ENCODE measurements around the gene KLHL7.
"Not testable (repeated sequence)": the region's sequence is repeated elsewhere in the genome, so short reads cannot be mapped to it uniquely, and the experiment has no call there.

Gene KLHL7

DNA sequence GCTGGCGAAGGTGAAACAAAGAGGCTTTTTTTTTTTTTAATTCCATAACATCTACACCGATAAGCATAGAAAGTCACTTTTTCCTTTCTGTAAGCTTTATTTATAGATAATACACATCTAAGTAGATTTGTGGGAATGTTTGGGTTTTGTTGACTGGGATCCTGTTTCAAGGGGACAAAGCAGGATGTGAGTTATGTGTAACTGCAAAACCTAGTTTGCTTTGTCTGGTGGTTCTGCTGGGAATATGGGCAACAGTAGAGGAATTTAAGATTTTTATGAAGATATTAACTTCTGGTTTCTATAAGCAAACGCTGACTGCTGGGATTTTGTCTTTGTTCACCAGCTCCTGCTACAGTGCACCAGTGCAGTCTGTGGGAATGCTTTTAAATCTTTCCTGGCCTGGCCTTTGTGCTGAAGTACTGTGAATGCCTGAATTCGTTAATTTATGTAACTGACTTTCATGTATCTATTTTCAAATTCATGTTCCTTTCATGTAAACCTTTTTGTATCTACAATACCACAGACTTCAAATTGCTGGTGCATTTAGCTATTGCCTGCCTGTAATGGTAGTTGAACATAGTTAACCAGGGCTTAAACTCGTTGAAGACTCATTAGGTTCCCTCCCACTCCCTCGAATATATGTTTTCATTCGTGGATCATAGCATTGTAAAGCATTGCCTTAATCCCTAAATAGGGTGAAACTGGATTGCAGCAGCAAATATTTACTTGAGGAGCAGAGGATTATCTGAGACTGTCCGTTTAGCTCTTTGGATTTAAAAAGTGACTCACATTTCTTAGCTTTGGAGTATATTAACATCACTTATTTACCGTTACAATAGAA is 1.5 kb downstream of the KLHL7 start:
- peak in 1 of 51 donors; percentile 30 for DNase-seq

DNA sequence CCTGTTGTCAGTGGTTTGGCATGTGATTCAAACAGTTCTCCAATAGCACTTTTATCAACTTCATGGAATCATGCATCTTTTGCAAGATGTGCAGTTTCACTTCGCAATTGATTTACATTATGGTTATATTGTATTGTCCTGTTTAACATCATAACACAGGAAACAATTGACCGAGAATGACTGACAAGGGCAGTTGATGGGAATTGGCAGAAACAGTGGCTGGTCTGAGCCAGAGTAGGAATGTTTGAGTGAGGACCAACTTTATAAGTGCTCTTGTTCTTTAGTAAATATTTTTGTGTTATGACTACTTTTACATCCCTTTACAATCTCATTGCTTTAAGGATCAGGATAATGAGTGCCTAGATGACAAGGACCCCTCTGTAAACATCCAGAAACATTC is 2.2 kb downstream of the KLHL7 start:
- DNase-seq: peak in 2 of 51 donors; percentile 9 to 11

DNA sequence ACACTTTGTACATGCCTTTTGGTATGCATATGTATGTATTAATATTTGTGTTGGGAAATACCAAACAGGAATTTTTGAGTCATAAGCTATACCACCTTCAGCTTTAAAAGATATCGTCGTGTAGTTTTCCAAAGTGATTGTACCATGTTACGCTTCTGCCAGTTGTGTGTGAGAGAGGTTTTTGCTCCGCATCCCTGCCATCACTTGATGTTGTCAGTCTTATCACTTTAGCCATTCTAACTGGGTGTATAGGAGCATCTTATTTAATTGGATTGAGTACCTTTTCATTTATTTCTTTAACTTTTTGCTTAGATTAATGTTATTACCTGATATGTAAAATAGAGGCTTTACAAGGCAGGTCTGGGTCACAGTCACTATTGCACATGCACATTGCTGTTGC is 3.4 kb downstream of the KLHL7 start:
- DNase-seq: no peak

DNA sequence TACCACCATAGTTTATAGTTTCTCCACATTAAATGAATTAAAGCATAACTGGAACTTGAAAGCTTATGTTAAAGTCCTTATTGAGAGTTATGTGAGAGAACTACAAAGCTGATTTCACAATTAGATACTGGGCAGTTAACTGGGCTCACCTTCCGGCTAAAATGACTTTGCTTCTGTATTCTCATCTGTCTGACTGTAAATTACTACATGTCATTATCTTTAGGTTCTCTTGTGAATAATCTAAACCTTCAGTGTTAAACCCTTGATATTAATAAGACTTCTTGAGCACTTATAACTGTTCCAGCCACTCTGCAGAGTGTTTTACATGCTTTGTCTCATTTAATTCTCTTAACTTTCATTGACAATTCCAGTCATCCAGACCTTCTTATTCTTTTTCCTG is 3.9 kb downstream of the KLHL7 start:
- DNase-seq: no peak

DNA sequence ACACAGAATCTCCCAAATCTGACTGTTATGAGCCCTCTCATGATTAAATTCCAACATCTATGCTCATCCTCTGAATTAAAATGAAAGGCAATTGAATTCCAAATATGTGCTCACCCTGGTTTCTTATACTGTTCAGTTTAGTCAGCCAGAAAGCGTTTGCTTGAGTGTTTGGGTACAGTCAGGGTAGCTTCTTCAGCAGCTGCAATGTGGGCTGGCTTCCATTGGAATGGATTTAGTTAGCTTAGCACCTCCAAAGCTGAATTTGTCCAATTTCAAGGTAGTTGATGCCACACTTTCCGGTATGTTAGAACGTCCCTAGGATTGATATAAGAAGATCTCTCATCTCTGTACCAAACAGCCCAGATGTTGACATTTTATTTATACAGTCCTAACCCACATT is 9.3 kb downstream of the KLHL7 start:
- DNase-seq: peak in 1 of 51 donors; percentile 2

DNA sequence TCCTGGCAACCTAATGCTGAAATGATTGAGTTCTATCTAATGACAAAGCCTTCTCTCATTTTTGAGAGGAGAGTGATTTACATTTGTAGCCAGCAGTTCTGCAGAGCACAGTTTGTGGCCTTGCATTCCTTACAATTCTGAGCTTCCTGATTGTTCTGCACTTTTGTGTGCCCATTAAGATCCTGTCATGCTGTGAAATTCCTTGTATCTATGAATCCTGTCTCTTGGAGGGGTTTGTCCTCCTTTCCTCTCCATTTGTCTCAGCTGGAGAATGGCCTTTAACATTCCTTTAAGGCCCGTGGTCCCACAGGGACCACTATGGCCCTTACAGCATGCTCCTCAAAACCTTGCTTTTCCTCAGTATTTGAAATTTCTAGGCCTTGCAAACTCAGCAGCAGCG is 10.4 kb downstream of the KLHL7 start:
- DNase-seq: no peak

DNA sequence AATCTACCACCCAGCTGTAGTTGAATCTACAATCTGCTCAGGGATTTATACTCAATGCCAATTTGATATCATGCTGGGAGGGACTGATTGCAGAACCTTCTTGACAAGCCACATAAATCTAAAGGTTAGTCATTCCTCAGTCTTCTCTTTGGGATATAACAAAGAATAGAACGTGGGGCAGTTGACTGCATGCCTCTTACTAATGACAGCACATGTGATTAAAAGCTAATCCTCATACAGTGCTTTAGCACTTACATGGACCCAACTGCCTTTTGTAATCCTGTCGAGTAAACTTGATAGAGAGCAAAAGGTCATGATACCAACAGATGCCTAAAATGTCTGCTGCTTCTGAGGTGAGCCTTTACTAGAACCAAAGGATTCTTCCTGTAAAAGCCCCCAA is 12.3 kb downstream of the KLHL7 start:
- DNase-seq: no peak

DNA sequence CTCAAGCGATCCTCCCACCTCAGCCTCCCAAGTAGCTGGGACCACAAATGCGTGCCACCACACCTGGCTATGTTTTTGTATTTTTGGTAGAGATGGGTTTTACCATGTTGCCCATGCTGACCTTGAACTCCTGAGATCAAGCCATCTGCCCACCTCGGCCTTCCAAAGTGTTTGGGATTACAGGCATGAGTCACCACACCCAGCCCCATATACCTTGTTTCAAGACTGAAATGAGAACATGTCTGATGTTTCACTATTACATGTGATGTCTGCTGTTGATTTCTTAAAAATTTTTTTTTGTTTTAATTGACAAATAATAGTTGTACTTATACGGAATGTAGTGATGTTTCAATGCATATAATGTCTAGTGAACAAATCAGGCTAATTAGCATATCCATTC is 14.5 kb downstream of the KLHL7 start:
- DNase-seq: no peak

DNA sequence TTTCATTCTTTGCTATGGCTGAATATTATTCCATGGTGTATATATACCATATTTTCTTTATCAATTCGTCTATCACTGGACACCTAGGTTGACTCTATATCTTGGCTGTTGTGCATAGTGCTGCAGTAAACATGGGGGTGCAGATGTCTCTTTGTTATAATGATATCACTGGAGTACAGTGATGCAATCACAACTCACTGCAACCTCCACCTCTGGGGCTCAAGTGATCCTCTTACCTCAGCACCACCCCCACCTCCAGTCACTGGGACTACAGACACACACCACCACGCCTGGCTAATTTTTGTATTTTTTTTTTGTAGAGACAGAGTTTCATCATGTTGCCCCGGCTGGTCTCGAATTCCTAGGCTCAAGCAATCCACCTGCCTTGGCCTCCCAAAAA is 15.6 kb downstream of the KLHL7 start:
- no peak for DNase-seq

DNA sequence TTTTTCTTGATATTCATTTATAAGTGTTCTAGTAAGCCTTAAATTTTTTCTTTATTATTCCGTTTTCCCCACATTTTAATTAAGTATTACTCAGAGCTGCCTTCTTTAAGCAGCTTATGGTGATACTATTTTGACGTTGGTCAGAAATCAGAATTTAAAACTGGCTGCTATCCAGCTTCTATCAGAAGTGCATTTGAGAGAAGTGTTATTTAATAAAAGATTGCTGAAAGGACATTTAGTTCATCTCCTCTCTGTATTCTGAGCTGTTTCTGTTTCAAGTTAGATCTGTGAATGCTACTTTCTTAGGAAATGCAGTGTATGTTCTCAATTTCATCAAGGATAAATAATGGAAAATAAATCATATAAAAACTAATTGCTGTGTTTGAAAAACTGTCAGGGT is 17.4 kb downstream of the KLHL7 start:
- no peak for DNase-seq

DNA sequence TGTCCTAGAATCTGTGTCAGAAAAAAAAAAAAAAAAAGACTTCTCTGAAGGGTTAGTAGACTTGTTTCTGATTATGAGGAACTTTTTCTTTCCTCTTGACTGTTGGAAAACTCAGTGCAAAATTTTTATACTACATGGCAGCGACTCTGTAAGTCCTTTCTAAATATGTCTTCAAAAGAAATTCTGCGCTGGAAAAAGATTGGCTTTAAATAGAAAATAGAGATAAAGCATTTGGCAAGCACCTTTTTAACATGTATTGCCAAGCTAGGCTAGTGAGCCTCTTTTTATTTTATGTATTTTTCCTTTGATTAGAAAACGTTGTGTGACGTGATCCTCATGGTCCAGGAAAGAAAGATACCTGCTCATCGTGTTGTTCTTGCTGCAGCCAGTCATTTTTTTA is 17.9 kb downstream of the KLHL7 start:
- no peak for DNase-seq

DNA sequence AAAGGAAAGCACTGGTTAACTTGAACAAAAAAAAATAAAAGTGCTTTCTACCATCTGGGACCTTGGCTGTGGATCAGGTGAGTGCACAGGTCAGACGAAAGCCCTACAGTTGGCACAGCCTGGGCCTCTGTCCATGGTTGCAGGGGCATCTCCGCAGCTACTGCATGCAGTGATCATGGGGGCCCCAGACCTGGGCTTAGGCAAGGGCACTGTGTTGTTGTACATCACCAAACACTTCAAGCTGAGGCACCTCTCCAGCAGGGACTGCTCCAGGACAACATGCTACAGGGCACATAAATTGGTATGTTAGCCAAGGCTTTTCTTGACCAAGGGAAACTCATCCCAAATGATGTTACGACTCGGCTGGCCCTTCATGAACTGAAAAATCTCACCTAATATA is 23.5 kb downstream of the KLHL7 start:
- DNase-seq: no peak

DNA sequence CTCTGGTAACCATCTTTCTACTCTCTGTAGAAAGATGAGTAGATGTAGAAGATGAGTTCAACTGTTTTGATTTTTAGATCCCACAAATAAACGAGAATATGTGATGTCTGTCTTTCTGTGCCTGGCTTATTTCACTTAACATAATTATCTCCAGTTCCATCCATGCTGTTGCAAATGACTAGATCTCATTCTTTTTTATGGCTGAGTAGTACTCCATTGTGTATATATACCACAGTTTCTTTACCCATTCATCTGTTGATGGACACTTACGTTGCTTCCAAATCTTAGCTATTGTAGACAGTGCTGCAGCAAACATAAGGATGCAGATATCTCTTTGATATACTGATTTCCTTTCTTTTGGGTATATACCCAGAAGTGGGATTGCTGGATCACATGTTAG is 26.2 kb downstream of the KLHL7 start:
- DNase-seq: not testable (repeated sequence)

DNA sequence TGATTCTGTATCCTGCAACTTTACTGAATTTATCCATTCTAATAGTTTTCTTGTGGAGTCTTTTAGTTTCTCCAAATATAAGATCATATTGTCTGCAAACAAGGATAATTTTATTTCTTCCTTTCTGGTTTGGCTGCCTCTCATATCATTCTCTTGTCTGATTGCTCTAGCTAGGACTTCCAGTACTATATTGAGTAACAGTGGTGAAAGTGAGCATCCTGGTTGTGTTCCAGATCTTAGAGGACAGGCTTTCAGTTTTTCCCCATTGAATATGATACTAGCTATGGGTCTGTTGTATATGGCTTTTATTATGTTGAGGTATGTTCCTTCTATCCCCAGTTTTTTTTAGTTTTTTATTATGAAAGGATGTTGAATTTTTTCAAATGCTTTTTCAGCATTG is 28.2 kb downstream of the KLHL7 start:
- no peak for DNase-seq

DNA sequence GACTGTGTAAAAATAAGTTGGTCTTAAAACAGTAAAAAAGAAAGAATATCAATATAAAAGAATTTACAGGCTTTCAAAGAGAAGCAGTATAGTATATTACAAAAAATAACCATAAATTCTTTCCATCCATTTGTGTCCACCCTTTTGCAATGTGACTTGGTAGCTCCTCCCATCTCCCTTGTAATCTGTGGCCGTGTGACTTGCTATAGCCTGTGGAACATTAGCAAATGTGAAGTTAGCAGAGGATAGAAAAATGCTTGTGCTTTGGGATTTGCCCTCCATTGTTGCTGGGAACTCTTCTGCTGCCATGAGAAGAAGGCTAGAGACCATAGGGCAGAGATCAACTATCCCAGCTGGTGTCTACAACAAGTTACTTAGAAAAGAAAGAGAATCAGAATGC is 30.2 kb downstream of the KLHL7 start:
- no peak for DNase-seq

DNA sequence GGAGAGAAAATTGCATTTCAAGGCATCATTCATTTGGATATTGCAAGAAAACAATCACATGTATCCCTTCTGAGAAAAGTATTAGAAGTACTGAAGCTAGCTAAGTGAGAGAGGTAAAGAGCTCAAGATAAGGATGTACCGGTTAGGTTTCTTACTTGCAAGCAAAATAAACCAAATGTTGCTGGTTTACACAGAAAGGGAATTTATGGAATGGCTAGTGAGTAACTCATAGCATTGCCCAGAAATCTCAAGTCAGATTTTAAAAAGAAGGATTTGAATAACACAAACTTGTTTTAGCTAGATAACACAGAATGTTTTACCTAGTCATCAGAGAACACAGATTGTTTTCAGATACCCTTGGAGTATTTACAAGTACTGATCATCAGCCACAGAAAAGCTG is 30.6 kb downstream of the KLHL7 start:
- DNase-seq: no peak

DNA sequence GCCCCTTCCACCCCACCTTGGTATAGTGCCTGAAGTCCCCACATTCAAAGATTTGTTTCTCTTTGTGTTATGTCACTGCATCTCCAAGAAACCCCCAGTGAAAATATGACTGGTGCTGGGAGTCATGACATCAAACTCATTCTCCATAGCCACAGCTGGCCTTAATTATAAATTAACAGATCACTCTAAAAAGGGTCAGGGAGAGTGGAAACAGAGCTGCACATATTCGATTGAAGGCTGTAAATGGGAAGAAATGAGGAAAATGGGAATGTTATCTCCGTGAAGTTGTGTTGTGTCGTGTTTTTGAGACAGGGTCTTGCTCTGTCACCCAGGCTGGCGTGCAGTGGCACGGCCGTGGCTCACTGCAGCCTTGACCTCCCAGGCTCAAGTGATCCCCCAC is 52.1 kb downstream of the KLHL7 start:
- no peak for DNase-seq

DNA sequence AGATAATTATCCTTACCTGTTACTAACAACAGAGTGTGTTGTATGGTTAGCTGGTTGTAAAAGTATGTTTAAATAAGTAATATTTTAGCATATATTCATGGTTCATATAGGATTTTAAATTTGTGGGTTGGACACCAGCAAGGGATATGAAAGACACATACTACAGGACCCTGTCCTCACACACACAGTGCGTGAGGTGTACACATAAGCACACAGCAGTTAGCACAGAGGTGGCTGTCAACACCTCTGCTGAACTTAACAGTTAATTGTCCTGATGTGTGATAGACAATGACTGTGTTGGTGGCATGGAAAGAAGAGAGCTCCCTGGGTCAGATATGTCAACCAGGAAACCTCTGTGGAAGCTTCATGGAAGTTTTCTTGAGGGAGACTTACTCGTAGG is 53.0 kb downstream of the KLHL7 start:
- no peak for DNase-seq

DNA sequence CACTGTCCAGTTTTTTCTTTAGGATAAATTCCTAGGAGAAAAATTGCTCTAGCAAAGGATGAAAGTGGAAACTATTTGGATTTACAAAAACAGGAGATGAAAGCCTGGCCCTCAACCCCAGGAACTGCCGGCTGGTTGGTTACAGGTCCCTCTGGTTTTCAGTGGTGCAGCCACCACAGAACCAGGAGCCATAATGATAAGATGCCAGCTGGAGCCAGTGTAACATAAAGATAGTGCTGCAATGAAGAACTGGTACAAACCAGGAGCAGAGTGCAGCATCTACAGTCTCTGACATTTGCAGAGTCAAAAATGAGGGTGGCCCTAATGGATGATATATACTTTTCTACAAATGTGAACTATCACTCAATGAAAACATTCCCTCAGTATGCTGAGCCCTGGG is 55.9 kb downstream of the KLHL7 start:
- no peak for DNase-seq

DNA sequence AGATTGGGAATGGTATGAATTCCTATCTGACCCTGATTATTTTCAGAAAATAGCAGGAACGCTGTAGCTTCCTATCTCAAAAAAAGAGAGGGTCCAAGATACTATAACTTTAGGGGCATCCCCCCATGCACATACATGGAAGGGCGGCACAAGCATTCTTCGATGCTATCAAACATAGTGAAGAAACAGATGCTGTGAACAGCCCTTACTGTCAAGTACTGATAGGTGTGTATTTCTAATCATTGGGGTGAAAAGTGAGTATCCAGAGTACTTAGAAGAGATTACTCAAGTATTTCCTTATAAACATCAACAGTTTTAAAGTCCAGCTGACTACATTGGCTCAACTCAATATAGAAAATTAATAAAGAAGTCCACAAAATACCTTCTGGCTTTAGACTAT is 59.3 kb downstream of the KLHL7 start:
- no peak for DNase-seq

DNA sequence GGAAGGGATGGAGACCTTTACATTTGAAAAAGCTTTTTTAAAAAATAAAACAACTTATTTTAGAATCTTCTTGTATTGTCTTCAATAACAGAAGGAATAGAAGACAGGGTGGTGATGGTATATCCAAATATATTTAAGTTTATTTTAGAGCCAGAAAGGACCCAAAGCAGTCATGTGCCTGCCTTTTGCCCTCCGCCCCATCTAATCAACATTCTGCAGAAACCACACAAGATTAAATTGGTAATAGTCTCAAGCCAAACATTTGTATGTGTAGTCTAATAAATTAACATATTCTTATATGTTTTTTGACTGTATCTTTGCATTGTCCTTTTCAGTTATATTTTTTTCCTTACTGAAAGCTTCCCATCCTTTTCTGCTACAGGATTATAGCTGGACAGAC is 59.7 kb downstream of the KLHL7 start:
- no peak for DNase-seq

DNA sequence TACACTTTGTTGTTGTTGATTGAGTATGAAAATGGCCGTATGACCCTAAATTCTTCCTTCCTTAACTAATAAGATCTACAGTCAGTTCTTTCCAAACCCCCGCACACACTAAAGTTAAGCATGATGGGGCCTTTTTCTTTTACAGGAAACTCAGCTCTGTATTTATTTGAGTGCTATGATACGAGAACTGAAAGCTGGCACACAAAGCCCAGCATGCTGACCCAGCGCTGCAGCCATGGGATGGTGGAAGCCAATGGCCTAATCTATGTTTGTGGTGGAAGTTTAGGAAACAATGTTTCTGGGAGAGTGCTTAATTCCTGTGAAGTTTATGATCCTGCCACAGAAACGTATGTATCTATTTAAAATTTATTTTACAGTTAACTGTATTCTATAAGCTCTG is 62.1 kb downstream of the KLHL7 start:
- DNase-seq: no peak

DNA sequence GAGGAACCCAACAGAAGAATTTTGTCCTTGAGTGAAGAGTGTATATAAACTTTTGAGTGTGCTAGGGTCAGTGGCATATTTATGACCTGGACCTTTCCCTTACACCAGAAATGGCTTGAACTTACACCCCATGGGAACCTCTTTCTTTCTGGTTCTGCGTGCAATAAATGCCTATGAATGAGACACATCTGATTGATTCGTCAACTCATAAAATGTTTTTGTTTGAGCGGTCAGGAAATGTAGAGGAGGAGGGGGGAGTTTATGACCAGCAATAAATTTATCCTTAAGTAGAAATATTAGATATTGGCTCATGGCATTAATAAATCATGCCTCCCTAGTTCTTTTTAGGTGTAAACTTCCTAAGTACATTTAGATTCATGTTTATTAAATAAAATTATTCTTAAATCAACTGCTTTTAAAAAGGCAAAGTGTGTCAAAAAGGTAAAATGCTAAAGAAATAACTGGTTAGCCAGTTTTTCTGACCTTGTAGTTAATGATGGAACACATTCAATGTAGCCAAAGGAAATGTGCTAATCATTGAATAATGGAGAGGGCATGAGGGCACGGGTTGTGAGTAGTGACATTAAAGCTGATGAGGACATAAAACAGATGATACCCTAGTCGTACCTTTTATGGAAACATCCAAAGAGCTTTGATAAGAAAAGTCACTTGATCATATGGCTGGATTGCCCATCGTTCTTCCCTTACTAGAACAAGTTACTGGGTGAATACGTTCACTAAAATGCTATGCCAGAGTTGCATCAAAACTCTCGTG is 62.7 kb downstream of the KLHL7 start:
- no peak for DNase-seq

Measured in hypothalamus (tissue), 51 donors.